Activated naive CD8-positive, alpha-beta T cell treated with anti-CD3 and anti-CD28 coated beads, Interleukin-2, amount 50 U/mL, for 24 hours (primary cell): ENCODE data around the gene STX16.
"Not testable (repeated sequence)": the region's sequence is repeated elsewhere in the genome, so short reads cannot be mapped to it uniquely, and the experiment has no call there.

Source experiments
- ATAC-seq: fragments of 150-1000 bp; cut with Tn5 transposase; one replicate; pipeline ENCODE4 v1.10.0; 2021
- DNase-seq: peaks from one replicate; pipeline ENCODE4 v3.0.0; 2021
- H3K27ac Mint-ChIP-seq: one replicate; pipeline ENCODE4 v1.8.0; 2021; ENCODE audit warnings: mild to moderate bottlenecking, mixed read lengths
- H3K27me3 Mint-ChIP-seq: one replicate; pipeline ENCODE4 v1.8.0; 2021; ENCODE audit warnings: mixed read lengths
- H3K36me3 Mint-ChIP-seq: one replicate; pipeline ENCODE4 v1.8.0; 2021; ENCODE audit warnings: low read depth, mixed read lengths
- H3K4me1 Mint-ChIP-seq: one replicate; pipeline ENCODE4 v1.8.0; 2021; ENCODE audit warnings: mixed read lengths
- H3K4me3 Mint-ChIP-seq: one replicate; pipeline ENCODE4 v1.8.0; 2021; ENCODE audit warnings: mild to moderate bottlenecking, moderate library complexity, mixed read lengths
- H3K9me3 Mint-ChIP-seq: one replicate; pipeline ENCODE4 v1.8.0; 2021; ENCODE audit warnings: mixed read lengths

Gene STX16

DNA sequence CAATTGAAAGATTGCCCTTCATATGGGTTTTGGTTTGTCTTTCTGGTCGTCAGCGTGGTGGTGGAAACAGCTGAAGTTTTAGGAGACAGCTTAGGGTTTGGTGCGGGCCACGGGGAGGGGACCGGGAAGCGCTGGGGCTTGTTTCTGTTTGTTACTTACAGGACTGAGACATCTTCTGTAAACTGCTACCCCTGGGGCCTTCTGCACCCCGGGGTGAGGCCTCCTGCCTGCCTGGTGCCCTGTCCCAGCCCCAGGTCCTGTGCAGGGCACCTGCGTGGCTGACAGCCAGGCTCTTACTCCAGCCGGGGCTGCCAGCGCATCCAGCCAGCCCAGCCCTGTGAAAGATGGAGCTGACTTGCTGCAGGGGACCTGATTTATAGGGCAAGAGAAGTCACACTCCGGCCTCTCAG, 64.3 kb downstream of the STX16 start:
- Mint-ChIP-seq H3K9me3 (no peaks in the 10 kb centered on the region), H3K4me3 (no peak overlapping the region), H3K27me3 (no peaks in the 10 kb centered on the region), H3K27ac (no peak overlapping the region), H3K36me3 (no peaks in the 10 kb centered on the region), H3K4me1 (no peaks in the 10 kb centered on the region)
- ATAC-seq (no peak), DNase-seq (no peak)

DNA sequence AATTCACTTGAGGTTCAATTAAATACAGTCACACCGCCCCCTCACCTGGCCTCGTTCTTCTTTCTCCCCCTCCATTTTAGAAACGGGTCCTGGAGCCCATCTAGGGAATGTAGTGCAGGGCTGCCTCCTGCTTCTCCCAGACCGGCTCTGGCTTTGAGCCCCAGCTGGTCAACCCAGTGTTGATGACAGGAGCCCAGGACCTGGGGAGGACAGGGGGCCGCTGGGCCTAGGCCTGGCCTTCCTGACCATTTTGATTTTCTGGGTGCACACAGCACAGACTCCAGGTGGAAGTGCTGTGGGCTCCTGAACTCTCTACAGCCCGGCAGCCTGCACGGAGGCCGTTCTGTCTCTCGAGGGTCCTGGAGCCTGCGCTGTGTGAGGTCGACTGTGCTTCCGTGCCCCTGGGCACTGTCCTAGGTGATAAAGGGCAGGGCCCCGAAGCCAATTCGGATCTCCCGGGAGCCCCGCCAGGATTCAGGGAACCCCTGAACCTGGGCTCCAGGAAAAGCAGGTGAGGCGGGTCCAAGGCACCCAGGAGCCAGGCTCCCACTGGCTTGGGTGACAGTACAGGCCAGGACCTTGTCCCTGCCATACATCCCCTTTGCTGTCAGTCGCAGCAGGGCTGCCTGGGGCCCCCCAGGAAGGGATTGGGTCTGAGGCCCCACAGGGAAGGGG, 64.9 kb downstream of the STX16 start:
- H3K27me3 Mint-ChIP-seq: no peaks in the 10 kb centered on the region
- no peaks in the 10 kb centered on the region for H3K36me3 Mint-ChIP-seq
- ATAC-seq (no peak), DNase-seq (no peak)
- H3K4me1 Mint-ChIP-seq: no peaks in the 10 kb centered on the region
- H3K4me3 Mint-ChIP-seq: no peak overlapping the region
- no peaks in the 10 kb centered on the region for H3K9me3 Mint-ChIP-seq
- no peak overlapping the region for H3K27ac Mint-ChIP-seq

DNA sequence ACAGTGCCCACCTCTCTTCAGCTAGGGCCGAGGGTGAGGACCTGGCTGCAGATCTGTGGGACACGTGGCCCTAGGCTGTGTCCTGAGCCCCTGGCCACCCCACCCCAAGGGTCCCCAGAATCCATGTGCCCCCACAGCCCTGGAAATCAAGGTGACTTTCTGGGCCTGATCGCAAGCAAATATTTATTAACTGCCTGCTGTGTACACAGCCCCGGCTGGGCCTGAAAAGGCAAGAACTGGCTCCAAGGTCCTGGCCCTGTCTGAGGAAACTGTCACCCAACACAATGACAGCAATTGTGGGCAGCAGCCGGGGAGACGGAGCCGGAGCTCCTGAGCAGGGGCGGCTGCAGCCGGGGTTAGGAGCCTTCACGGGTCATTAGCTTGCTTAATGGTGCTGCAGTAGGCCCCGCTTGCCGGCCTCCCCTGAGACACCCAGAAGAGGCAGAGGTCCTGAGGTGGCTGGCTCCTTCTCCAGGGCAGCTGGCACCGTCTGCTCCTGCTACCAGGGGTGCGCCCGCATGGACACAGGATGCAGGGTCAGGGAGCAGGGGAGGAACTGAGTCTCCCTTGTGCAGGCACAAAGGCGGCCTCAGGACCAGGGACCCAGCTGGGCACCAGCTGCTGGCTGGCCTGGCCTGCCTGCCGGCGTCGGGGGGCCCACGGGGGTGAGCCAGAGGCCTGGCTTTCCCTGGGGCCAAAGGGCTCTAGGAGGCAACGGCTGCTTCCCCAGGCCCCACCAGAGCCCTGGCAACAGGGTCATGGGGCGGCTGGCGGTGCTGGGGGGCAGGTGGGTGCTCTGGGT, 65.6 kb downstream of the STX16 start:
- DNase-seq: no peak
- H3K4me1 Mint-ChIP-seq: no peaks in the 10 kb centered on the region
- H3K9me3 Mint-ChIP-seq: no peaks in the 10 kb centered on the region
- H3K27ac Mint-ChIP-seq: no peak overlapping the region
- no peaks in the 10 kb centered on the region for H3K36me3 Mint-ChIP-seq
- no peak overlapping the region for H3K4me3 Mint-ChIP-seq
- no peak for ATAC-seq
- peaks cover 3% of the 10 kb centered on the region for H3K27me3 Mint-ChIP-seq

DNA sequence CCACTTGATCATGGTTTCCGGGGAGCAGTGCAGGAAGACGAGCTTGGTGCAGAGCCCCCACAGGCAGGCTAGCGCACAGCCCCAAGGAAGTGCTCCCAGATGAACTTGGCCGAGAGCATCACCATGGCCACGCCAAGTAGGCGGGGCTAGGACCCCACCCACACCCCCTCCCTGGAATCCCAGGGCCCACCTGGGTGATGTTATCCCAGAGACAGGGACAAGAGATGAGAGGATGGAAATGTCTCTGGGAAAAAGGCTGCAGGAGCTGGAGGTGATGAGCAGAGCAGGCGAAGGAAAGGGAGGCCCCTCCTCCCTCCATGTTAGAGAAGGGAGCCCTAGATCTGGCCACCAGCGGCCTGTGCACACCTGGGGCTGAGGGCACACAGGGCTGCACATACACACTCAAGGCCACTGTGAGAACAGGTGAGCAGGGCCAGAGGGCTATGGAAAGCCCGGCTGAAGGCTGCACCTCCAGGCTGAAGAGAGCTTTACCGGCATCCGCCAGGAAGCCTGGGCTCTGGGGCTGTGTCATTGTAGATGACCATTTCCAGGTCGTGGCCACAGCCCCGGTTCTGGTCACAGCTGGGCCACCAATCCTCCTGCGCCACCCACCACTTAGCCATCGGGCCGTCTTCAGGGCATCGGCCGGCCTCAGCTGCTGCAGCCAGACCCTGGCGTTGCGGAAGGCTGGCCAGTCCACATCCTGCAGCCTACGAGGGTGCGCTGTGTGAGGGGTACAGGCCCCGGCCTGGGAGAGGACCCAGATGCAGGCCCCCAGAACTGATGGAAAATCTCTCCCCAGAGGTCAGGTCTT, 66.4 kb downstream of the STX16 start:
- Mint-ChIP-seq H3K36me3 (no peaks in the 10 kb centered on the region), H3K27ac (no peak overlapping the region), H3K9me3 (no peaks in the 10 kb centered on the region), H3K4me1 (no peaks in the 10 kb centered on the region), H3K27me3 (peaks cover 7% of the 10 kb centered on the region), H3K4me3 (no peak overlapping the region)
- no peak for DNase-seq
- no peak for ATAC-seq

DNA sequence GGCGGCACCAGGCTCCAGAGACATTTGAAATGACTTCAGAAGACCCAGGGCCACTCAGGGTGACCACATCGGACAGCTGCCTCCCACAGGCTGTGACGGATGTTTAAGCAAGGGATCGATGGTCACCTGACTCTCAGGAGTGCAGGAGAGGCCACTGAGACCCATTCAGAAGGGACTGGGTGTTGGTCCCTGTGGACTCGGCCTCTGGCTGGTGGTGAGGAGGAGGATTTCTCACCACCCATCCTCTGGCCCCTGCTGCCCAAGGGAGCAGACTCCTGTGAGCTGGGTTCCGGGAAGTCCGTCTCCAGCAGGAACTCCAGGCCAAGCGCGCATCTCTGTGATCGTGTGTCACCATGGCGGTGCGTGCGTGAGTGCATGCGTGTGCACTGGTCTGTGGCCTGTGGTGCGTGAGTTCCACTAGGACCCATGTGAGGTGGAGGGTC, 67.1 kb downstream of the STX16 start:
- Mint-ChIP-seq H3K4me3 (no peak overlapping the region), H3K9me3 (no peaks in the 10 kb centered on the region), H3K27me3 (peaks cover 13% of the 10 kb centered on the region), H3K27ac (no peak overlapping the region), H3K4me1 (no peaks in the 10 kb centered on the region), H3K36me3 (no peaks in the 10 kb centered on the region)
- ATAC-seq: no peak
- no peak for DNase-seq

DNA sequence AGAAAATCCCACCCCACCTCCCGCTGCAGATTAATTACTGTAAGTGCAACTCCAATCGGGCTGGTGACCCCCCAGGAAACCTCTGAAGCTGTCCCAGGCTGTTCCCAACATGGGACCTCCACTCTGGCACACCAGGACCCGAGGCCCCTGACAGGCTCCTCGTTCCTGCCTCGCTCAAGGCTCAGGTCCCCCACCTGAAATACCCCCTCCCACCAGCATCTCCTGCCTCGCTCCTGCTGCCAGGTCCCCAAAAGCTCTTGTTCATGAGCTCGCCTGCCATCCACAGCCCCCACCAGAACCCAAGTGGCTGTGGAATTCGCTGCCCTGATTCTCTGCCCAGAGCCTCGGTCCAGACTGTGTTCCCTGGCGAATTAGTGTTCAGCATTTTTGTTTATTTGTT, 67.6 kb downstream of the STX16 start:
- Mint-ChIP-seq H3K9me3 (no peaks in the 10 kb centered on the region), H3K27me3 (peaks cover 19% of the 10 kb centered on the region), H3K4me1 (no peaks in the 10 kb centered on the region), H3K4me3 (no peak overlapping the region), H3K36me3 (no peaks in the 10 kb centered on the region), H3K27ac (no peak overlapping the region)
- no peak for ATAC-seq
- DNase-seq: no peak

DNA sequence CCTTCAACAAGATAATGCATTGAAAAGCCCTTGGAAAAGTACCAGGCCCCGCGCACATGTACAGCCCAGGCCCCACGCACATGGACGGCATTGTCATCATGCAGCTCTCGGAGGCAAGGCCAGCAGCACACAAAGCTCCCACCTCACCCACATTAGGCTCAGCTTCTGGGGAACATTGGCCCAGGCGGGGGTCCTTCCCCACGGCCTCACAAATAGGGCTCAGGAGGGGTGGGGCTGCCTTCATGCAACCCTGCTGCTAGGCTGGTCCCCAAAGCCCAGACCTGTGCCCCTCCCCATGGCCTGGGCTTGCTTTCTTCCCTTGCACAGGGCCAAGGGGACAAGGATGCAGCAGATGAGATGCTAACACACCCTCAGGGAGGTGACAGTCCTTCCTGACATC, 68.2 kb downstream of the STX16 start:
- H3K4me1 Mint-ChIP-seq: no peaks in the 10 kb centered on the region
- ATAC-seq (no peak), DNase-seq (no peak)
- peaks cover 25% of the 10 kb centered on the region for H3K27me3 Mint-ChIP-seq
- H3K27ac Mint-ChIP-seq: no peak overlapping the region
- no peak overlapping the region for H3K4me3 Mint-ChIP-seq
- no peaks in the 10 kb centered on the region for H3K36me3 Mint-ChIP-seq
- H3K9me3 Mint-ChIP-seq: no peaks in the 10 kb centered on the region

DNA sequence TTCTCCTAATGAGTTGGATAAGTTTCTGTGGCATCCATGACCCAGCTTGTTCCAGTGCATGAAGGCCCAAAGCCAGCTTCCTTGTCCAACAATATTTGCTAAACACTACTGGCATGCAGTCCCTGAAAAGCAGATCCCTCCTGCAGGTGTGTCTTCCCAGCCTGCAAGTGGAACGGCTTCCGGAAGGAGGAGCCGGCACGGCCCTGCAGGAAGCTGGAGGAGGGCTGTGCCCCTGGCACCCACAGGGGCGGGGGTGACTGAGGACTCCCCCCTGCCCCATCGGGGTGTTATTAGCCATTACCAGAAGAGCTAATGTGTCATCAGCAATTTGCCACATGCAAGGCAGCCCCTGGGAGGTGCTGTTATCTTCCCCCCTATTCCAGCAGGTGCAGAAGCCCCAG, 68.9 kb downstream of the STX16 start:
- Mint-ChIP-seq H3K4me1 (no peaks in the 10 kb centered on the region), H3K4me3 (no peak overlapping the region), H3K9me3 (no peaks in the 10 kb centered on the region), H3K27ac (no peak overlapping the region), H3K36me3 (no peaks in the 10 kb centered on the region), H3K27me3 (peaks cover 32% of the 10 kb centered on the region)
- no peak for ATAC-seq
- no peak for DNase-seq

DNA sequence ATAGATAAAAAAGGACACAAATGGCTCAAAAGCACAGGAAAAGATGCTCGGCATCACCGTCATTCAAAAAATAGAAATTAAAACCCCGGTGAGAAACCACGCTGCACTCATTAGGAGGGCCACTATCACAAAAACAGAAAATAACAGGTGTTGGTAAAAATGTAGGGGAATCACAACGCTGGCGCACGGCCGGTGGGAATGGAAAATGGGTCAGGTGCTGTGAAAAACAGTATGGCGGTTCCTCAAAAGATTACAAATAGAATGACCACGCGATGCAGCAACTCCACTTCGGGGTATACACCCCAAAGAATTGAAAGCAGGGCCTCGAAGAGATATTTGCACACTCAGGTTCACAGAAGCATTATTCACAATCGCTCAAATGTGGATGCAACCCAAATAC, 69.8 kb downstream of the STX16 start:
- Mint-ChIP-seq H3K4me1 (no peaks in the 10 kb centered on the region), H3K36me3 (no peaks in the 10 kb centered on the region), H3K9me3 (no peaks in the 10 kb centered on the region), H3K27ac (no peak overlapping the region), H3K27me3 (peaks cover 32% of the 10 kb centered on the region), H3K4me3 (no peak overlapping the region)
- no peak for ATAC-seq
- DNase-seq: no peak

DNA sequence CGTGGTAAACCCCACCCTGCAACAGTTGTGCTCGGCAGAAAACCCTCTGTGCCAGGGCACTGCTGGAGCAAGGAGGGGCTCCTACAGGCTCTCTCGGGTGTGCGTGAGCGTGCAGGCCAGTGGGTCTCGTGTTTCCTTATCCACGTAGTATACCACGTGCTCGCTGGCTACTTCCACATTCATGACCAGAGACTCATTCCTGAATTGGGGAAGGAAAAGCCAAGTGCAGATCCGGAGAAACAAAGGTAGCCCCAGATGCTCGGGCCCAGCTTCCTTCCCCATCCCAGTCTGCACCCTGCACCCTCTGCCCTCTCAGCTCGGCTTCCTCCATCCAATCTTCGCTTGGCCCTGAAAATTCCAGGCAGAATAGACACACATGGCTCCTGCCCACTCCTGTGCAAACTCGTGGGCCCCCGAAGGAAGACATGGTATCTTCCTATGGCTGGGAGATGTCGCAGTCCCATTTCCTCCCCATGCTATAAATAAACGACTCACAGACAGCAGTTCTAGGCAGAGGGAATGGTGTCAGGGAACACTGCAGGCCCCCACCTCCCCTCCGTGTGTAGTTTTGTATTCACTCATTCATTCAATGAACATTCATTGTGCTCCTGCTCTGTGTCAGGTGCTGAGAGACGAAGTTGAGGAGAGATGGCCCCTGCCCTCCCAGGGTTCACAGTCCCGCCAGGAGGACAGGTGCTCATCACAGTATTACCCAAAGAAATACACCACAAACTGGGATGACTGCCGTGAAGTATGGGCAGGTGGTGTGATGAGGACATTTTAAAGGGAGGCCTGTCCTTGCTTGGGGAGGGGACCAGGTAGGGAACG, 71.1 kb downstream of the STX16 start:
- Mint-ChIP-seq H3K4me3 (no peak overlapping the region), H3K4me1 (no peaks in the 10 kb centered on the region), H3K9me3 (peaks cover 9% of the 10 kb centered on the region), H3K27me3 (peaks cover 35% of the 10 kb centered on the region), H3K27ac (no peak overlapping the region), H3K36me3 (no peaks in the 10 kb centered on the region)
- ATAC-seq (no peak), DNase-seq (no peak)

DNA sequence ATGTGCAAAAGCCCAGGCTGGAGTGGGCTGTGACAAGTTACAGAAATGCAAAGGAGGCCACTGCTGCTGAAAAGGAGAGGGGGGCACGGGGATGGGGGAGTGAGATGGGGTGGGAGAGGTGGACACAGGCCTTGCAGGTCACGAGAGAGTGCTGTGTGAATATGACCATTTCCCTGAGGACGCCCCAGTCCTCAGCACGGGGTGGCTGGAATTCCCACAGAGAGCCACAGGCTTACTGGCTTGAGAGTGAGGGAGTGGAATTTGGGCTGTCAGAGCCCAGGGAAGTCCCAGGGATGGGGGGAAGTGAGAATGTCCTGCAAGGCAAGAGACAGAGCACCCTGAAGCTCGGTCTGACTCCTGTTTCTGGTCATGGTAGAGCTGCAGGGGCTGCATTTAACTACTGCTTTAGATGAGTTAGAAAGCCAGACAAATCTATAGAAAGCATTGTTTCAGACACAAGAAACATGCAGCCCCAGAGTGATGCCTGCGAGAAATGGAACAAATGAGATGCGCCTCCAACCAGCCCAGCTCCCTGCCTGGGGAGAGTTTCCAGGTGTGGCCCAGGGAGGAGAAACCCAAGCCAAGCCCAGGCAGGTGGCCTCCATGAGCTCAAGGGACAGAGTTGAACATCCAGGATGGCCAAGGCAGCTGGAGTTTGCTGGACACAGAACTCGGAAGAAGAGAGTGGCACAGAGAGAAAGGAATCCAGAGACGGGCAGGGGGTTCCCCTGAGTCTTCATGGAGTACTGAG, 72.0 kb downstream of the STX16 start:
- no peak overlapping the region for H3K27ac Mint-ChIP-seq

DNA sequence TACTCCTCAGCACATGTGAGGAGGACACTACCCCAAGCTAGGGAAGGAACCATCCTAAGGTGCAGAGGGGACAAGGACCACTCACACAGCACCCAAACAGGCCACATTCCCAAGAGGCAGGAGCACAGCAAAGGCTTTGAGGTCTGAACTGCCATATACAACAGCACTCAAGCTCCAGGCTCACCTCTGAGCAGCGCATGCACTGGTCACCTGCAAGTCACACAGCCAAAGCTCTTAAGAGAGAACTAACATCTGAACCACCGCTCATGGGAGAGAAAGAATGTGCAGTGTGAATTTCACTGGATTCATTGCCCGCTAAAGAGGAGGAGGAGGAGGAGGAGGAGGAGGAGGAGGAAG, 72.5 kb downstream of the STX16 start:
- Mint-ChIP-seq H3K36me3 (no peaks in the 10 kb centered on the region), H3K27ac (no peak overlapping the region), H3K27me3 (peaks cover 42% of the 10 kb centered on the region), H3K9me3 (peaks cover 10% of the 10 kb centered on the region), H3K4me3 (no peak overlapping the region), H3K4me1 (no peaks in the 10 kb centered on the region)
- no peak for ATAC-seq
- DNase-seq: no peak

More for the DNA sequence above, 72.0 kb downstream of the STX16 start:
- no peaks in the 10 kb centered on the region for H3K4me1 Mint-ChIP-seq
- H3K36me3 Mint-ChIP-seq: no peaks in the 10 kb centered on the region
- no peak for ATAC-seq
- DNase-seq: no peak
- H3K9me3 Mint-ChIP-seq: peaks cover 10% of the 10 kb centered on the region
- H3K4me3 Mint-ChIP-seq: no peak overlapping the region
- H3K27me3 Mint-ChIP-seq: peaks cover 39% of the 10 kb centered on the region

DNA sequence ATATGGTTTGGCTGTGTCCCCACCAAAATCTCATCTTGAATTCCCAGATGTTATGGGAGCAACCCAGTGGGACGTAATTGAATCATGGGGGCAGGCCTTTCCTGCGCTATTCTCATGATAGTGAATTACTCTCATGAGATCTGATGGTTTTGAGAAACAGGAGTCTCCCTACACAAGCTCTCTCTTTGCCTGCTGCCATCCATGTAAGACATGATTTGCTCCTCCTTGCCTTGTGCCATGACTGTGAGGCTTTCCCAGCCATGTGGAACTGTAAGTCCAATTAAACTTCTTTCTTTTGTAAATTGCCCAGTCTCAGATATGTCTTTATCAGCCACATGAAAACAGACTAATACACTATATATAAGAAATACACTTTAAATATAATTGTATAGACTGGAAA, 75.1 kb downstream of the STX16 start:
- H3K27ac Mint-ChIP-seq, ATAC-seq, H3K36me3 Mint-ChIP-seq, H3K4me1 Mint-ChIP-seq, H3K4me3 Mint-ChIP-seq, DNase-seq: not testable (repeated sequence)
- Mint-ChIP-seq H3K27me3 (peaks cover 49% of the 10 kb centered on the region), H3K9me3 (peaks cover 10% of the 10 kb centered on the region)
